LNCaP clone FGC (cell line): ENCODE data around the gene PTPRG.

Source experiments
- DNase-seq: peaks from one replicate; pipeline ENCODE4 v3.0.0-alpha.2; 2011; ENCODE audit warnings: low read depth
- H3K4me3 ChIP-seq: 2 replicates; pipeline ENCODE4 v1.5.1; 2011; ENCODE audit warnings: mild to moderate bottlenecking, low read depth, low read length, control low read depth
- TF ChIP-seq, protein P1 (sequence below): IDR thresholded peaks from 2 replicates; pipeline ENCODE4 v1.5.1; 2012; ENCODE audit warnings: mild to moderate bottlenecking; ENCODE audit not compliant: control insufficient read depth, insufficient read depth; ENCODE audit errors: extremely low read depth

The PTPRG gene

DNA sequence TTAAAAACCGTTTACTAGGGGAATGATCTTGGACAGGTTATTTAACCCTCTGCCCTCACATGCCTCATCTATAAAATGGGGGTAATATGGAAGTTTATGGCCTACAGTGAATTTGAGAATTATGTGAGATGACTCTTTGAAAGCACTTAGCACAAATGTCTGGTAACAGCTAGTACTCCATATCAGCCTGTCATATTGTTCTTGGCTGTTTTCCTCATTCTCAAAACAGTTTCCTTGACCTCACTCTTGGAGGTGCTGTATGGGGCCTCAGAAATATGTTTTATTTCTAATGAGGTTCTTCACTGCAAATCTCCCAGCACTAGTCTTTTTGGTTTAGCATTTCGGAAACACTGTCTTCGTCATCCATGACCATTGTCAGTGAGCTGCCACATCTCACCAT lies 413.8 kb downstream of the PTPRG start:
- TF ChIP-seq, protein P1, sequence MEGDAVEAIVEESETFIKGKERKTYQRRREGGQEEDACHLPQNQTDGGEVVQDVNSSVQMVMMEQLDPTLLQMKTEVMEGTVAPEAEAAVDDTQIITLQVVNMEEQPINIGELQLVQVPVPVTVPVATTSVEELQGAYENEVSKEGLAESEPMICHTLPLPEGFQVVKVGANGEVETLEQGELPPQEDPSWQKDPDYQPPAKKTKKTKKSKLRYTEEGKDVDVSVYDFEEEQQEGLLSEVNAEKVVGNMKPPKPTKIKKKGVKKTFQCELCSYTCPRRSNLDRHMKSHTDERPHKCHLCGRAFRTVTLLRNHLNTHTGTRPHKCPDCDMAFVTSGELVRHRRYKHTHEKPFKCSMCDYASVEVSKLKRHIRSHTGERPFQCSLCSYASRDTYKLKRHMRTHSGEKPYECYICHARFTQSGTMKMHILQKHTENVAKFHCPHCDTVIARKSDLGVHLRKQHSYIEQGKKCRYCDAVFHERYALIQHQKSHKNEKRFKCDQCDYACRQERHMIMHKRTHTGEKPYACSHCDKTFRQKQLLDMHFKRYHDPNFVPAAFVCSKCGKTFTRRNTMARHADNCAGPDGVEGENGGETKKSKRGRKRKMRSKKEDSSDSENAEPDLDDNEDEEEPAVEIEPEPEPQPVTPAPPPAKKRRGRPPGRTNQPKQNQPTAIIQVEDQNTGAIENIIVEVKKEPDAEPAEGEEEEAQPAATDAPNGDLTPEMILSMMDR = no peak
- DNase-seq = no peak
- no peak overlapping the region for H3K4me3 ChIP-seq

DNA sequence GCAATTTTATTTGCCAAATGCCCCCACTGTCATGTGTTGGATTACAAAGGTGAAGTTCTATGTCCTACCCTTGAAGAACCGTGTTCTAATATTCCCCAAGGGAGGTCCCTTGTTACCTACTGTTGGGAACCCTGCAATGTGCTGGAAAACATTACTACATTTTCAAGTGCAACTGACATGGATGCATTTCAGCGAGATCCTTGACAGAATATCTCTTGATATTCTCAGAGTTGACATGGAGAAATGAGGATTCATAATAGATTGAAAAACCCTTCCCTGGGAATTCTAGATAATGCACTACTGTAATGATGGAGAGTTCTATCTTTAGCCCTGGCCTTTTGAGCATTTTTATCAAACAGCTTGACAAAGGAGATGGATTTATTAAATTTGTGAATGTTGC lies 414.6 kb downstream of the PTPRG start:
- TF ChIP-seq, protein P1 = no peak
- H3K4me3 ChIP-seq = no peak overlapping the region
- no peak for DNase-seq

DNA sequence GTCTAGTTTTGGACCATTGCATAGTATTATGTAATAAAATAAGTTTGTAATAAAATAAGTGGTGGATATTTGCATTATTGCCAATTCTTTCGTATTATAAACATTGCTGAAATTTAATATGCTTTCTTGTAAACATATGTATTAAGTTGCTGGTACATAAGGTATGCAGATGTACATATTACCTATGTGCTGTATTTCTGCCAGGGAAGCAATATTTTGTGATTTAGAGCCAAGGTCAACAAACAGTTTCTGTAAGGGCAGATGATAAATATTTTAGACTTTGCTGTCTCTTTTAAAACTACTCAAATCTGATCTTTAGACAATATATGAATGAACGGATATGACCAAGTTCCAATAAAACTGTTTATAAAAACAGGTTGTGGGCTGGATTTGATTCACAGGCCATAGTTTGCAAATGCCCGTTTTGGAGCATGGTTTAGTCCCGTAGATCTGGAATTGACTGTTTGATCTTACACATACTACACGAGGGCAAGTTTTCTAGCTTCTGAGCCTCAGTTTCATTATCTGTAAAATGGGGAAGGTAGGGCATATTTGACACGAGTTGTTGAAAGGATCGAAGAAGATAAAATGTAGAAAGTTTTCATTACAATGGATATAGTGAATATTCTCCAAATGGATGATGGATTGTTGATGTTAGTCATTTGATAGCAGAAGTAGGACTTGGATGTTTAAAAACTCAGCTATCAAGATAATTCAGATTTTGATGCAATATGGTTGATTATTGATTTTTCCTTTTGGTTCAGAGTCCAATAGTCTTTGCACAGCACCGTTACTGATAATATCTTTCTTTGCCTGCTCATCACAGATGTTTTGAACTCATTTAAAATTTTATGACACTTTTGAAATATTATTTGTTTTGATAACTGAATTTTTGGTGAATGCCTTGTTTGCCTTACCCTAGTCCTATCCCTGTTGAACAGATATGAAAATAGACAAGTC lies 417.4 kb downstream of the PTPRG start:
- no peak overlapping the region for H3K4me3 ChIP-seq
- TF ChIP-seq, protein P1 = no peak
- peak; percentile 90 for DNase-seq

DNA sequence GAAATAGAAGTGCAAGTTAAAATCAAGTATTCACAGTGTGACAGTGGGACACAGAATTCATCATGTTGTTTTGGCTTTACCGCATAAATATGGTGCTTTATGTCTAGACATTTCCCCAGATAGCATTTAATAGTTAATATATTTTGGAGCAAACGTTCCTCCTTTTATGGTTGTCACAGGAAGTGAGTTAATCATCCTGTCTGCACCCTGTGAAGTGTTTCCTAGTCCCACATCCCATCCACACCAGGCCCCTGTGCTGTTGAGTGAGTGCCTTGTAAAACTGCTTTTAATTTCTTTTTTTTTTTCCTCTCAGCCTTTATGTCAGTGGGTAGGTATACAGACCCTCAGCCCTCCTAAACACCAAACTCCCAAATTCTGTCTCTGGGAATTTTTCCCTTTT lies 418.3 kb downstream of the PTPRG start:
- DNase-seq = no peak
- TF ChIP-seq, protein P1 = no peak
- no peak overlapping the region for H3K4me3 ChIP-seq

DNA sequence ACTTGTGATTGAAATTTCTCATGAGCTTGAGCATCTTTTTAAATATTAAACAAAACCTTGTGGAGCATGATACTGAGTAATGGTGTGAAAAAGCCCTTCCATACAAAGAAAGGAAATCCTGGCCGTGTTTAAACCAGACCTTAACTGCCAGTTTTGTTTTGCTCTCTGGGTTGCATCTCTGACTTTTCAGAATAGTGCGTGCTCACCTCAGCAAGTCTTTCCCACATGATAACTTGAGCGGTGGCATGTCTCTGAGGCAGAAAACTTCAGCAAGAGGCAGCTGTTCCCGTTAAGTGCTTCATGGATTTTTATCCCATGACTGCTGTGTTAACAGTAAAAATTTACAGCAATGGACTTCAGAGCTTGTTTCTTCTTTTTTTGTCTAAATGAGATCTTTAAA lies 418.7 kb downstream of the PTPRG start:
- TF ChIP-seq, protein P1 = no peak
- DNase-seq = no peak
- H3K4me3 ChIP-seq = no peak overlapping the region

DNA sequence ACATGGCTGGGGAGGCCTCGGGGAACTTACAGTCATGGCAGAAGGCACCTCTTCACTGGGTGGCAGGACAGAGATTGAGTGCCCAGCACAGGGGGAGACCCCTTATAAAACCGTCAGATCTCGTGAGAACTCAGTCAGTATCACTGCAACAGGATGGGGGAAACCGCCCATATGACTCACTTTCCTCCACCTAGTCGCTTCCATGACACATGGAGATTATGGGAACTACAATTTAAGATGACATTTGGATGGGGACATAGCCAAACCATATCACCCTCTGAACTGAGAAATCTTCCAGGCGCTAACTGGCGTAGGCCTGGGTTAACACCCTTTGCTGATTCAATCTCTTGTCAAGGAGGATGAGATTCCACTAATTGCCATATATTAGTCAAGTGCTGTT lies 419.7 kb downstream of the PTPRG start:
- DNase-seq = no peak
- H3K4me3 ChIP-seq = no peak overlapping the region
- TF ChIP-seq, protein P1 = no peak
